AG04450 (cell line): ENCODE results near the gene SNED1. TPM values are rescaled to one million over a fixed set of nuclear protein-coding genes. Genes with fewer than 3 reads are reported as not detected.

Source experiments
- CTCF ChIA-PET: fragments of 300-600, 350-600 bp; formaldehyde crosslinking; extraction: SDS; loops from one replicate; lab custom pipeline; 2022; ENCODE audit warnings: antibody characterized with exemption, inconsistent platforms; lab: Charles Lee
- POLR2A ChIA-PET: fragments of 350-600 bp; formaldehyde crosslinking; extraction: SDS; loops from one replicate; lab custom pipeline; 2021; ENCODE audit warnings: antibody characterized with exemption, inconsistent platforms; lab: Yijun Ruan, JAX
- DNase-seq: peaks from one replicate; pipeline ENCODE4 v3.0.0-alpha.2; 2011; ENCODE audit warnings: low read depth, low spot score
- H3K27ac ChIP-seq: one replicate; pipeline ENCODE4 v1.5.1; 2012; ENCODE audit warnings: low read depth, low read length, control low read depth
- H3K27me3 ChIP-seq: one replicate; pipeline ENCODE4 v1.6.0; 2012; ENCODE audit warnings: low read length; ENCODE audit not compliant: control insufficient read depth, insufficient read depth
- H3K4me3 ChIP-seq: 2 replicates; pipeline ENCODE4 v1.5.1; 2011; ENCODE audit warnings: mild to moderate bottlenecking, low read depth, low read length, control low read depth
- H3K9me3 ChIP-seq: 2 replicates; pipeline ENCODE4 v1.5.1; 2012; ENCODE audit warnings: low read length; ENCODE audit not compliant: control insufficient read depth, insufficient read depth
- CTCF ChIP-seq: IDR thresholded peaks from 2 replicates; pipeline ENCODE4 v1.5.1; 2011; ENCODE audit warnings: low read depth, low read length, control low read depth, inconsistent platforms
- polyA plus RNA-seq: library from polyadenylated mRNA; depleted of rRNA; stranded (reverse); fragments of >200 nt; gene quantifications from 2 replicates; pipeline ENCODE4 v1.2.3, GENCODE V29; 2011

The SNED1 gene
- polyA plus RNA-seq, 1 experiment: 1.6 TPM

GRCh38 chr2:241118737-241119505 lies 120.5 kb downstream of the SNED1 start:
- Histone ChIP-seq H3K27ac (no peak overlapping the region), H3K27me3 (no peaks in the 10 kb centered on the region), H3K9me3 (no peaks in the 10 kb centered on the region), H3K4me3 (no peak overlapping the region)
- POLR2A ChIA-PET: no interaction called here
- no peak for DNase-seq
- CTCF ChIA-PET: no interaction called here
- no peak for TF ChIP-seq CTCF

GRCh38 chr2:241120440-241120839 lies 122.0 kb downstream of the SNED1 start:
- Histone ChIP-seq H3K27ac (no peak overlapping the region), H3K9me3 (no peaks in the 10 kb centered on the region), H3K4me3 (no peak overlapping the region), H3K27me3 (no peaks in the 10 kb centered on the region)
- TF ChIP-seq CTCF: no peak
- ChIA-PET POLR2A (no interaction called here), CTCF (no interaction called here)
- DNase-seq: no peak

- TF ChIP-seq CTCF: no peak
- no peak for DNase-seq
- ChIA-PET POLR2A (no interaction called here), CTCF (no interaction called here)
- Histone ChIP-seq H3K9me3 (no peaks in the 10 kb centered on the region; the same call in 1 of the 2 replicates), H3K27me3 (no peaks in the 10 kb centered on the region), H3K27ac (no peak overlapping the region), H3K4me3 (no peak overlapping the region)
These were observed 122.6 kb downstream of the SNED1 start for GRCh38 chr2:241121008-241121407.

- TF ChIP-seq CTCF: no peak
- no peak for DNase-seq
- Histone ChIP-seq H3K4me3 (no peak overlapping the region), H3K27ac (no peak overlapping the region), H3K27me3 (no peaks in the 10 kb centered on the region), H3K9me3 (no peaks in the 10 kb centered on the region; the same call in 1 of the 2 replicates)
- CTCF ChIA-PET: no interaction called here
- POLR2A ChIA-PET: no interaction called here
These were observed 124.1 kb downstream of the SNED1 start for GRCh38 chr2:241122376-241123002.

GRCh38 chr2:241123816-241124536 lies 125.6 kb downstream of the SNED1 start:
- no peak for TF ChIP-seq CTCF
- ChIA-PET POLR2A (no interaction called here), CTCF (no interaction called here)
- Histone ChIP-seq H3K4me3 (no peak overlapping the region), H3K27me3 (no peaks in the 10 kb centered on the region), H3K27ac (no peak overlapping the region), H3K9me3 (no peaks in the 10 kb centered on the region; the same call in 1 of the 2 replicates)
- no peak for DNase-seq
